Type B pancreatic cell (in vitro differentiated cells): Measurements from ENCODE around the gene JAG2. TPM values are rescaled to one million over a fixed set of nuclear protein-coding genes. Genes with fewer than 3 reads are reported as not detected.
A peak's percentile ranks its signal among the peaks of the same experiment; 100 is the strongest.

Experiments used
- DNase-seq: peaks from one replicate; pipeline ENCODE4 v3.0.0; 2021; ENCODE audit warnings: mixed read lengths; ENCODE audit not compliant: unreplicated experiment; ENCODE audit errors: extremely low spot score
- H3K27ac Mint-ChIP-seq: 2 replicates; pipeline ENCODE4 v1.8.0; 2021; ENCODE audit warnings: mild to moderate bottlenecking, mixed read lengths
- H3K27me3 Mint-ChIP-seq: 2 replicates; pipeline ENCODE4 v1.8.0; 2021; ENCODE audit warnings: mixed read lengths
- H3K36me3 Mint-ChIP-seq: 2 replicates; pipeline ENCODE4 v1.8.0; 2021; ENCODE audit warnings: mixed read lengths
- H3K4me1 Mint-ChIP-seq: one replicate; pipeline ENCODE4 v1.8.0; 2021; ENCODE audit warnings: mixed read lengths; ENCODE audit not compliant: unreplicated experiment
- H3K4me3 Mint-ChIP-seq: 2 replicates; pipeline ENCODE4 v1.8.0; 2021; ENCODE audit warnings: mild to moderate bottlenecking, mixed read lengths
- H3K9me3 Mint-ChIP-seq: 2 replicates; pipeline ENCODE4 v1.8.0; 2021; ENCODE audit warnings: mixed read lengths
- total RNA-seq: library from RNA; stranded (reverse); gene quantifications from 2 replicates; pipeline ENCODE4 v1.2.1, GENCODE V29; 2021; ENCODE audit warnings: low replicate concordance
- TF ChIP-seq, protein P1 (sequence below): fragments of 200-600 bp; sonication (generic); conservative IDR thresholded peaks from 2 replicates; pipeline ENCODE4 v1.5.0; 2021; ENCODE audit warnings: antibody characterized with exemption, mild to moderate bottlenecking

The JAG2 gene
- total RNA-seq, 1 donor from 2014 or later: 16.5 TPM

DNA sequence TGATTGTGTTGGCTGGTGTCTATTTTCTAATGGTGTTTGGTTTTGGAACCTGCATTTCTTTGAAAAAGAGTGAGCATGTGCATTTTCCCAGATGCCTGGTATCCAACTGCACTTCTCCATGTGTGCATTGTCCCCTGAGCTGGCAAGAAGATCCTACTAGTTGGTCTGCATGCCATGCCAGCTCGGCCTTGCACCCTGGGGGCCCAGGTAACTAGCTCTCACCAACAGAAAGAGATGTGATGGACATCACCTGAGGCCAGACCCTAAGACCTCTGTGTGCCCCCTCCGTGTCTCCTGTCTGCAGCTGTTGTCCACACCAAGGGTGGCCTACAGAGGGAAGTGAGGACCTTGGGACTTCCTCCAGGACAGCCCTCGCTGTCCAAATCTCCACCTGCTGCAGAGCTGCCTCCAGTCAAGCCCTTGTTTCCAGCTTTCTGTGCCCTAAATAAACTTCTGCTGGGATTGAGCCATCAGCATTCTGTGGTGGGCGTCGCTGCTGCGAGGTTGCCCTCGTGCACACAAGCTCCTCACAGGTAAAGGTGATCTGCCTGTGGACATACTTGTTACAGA is 73.3 kb downstream of the JAG2 start:
- peaks cover 8% of the 10 kb centered on the region for H3K36me3 Mint-ChIP-seq
- peaks cover 3% of the 10 kb centered on the region for H3K27me3 Mint-ChIP-seq
- no peak for DNase-seq
- peaks cover 8% of the 10 kb centered on the region for H3K9me3 Mint-ChIP-seq
- H3K4me3 Mint-ChIP-seq: peak overlapping the region; percentile 79
- peaks cover 10% of the 10 kb centered on the region for H3K4me1 Mint-ChIP-seq
- TF ChIP-seq, protein P1, sequence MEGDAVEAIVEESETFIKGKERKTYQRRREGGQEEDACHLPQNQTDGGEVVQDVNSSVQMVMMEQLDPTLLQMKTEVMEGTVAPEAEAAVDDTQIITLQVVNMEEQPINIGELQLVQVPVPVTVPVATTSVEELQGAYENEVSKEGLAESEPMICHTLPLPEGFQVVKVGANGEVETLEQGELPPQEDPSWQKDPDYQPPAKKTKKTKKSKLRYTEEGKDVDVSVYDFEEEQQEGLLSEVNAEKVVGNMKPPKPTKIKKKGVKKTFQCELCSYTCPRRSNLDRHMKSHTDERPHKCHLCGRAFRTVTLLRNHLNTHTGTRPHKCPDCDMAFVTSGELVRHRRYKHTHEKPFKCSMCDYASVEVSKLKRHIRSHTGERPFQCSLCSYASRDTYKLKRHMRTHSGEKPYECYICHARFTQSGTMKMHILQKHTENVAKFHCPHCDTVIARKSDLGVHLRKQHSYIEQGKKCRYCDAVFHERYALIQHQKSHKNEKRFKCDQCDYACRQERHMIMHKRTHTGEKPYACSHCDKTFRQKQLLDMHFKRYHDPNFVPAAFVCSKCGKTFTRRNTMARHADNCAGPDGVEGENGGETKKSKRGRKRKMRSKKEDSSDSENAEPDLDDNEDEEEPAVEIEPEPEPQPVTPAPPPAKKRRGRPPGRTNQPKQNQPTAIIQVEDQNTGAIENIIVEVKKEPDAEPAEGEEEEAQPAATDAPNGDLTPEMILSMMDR: no peak
- H3K27ac Mint-ChIP-seq: no peak overlapping the region

DNA sequence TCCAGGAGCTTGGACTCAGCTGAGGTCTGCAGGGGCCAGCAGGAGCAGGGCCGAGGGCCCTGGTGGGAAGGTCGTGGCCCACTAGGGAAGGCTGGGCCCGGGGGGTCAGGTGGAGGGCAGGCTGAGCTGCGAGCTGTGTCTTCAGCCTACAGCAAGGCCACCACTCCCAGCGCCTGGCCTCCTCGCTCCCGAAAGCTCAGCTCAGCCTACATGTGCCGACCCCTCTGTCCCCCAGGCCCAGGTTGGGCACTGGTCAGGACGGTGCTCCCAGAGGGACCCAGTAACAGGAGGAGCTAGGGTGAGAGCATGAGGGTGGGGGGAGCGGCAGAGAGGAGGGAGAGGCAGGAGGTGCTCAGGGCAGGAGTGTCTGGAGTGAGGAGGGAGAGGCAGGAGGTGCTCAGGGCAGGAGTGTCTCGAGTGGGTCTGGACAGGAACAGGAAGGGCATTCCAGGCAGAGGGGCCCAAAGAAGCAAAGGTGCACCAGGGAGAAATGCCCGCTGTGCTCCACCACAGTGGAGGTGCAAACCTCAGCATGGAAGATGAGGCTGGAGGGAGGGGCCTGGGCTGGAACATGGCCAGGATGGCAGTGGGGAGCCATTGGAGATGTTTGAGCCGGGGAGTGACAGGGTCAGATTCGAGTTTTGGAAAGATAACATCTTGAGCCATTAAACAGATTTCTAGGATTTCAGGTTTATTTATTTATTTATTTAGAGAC is 74.2 kb downstream of the JAG2 start:
- H3K27me3 Mint-ChIP-seq: peaks cover 3% of the 10 kb centered on the region

DNA sequence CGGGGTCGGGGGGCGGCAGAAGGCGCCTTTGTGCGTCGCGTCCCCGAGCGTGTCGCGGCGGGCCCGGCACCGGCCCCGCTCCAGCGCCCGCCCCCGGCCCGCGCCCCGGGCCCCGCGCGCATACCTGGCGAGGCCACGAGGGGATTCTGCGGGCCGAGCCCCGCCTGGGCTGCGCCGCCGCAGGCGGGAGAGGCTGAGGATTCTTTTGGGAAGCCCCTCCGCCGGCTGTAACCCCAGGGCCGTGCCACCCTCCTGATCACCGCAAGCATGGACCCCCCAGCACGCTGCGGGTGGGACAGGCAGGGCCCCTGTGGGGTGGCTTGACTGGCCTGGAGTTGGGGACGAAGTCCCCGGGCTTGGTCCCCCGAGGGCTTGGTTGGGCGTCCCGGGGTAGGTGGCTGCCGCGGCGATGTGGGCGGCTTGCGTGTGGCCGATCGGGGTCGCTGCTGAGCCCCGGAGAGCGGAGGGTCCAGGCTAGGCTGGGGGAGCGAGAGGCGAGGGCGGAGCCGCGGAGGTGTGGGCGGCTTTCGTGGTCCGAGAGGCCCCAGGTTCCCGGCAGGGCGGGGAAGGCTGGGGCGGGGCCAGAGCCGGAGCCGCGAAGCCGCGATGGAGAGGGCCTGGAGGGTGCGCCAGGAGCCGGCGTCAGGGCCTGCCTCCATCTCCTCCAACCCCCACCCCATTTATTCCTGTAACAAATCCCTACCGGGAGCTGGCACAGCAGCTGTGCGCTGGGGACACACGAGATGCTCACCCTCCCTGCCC is 75.0 kb downstream of the JAG2 start:
- H3K4me1 Mint-ChIP-seq: peaks cover 11% of the 10 kb centered on the region
- peaks cover 4% of the 10 kb centered on the region for H3K9me3 Mint-ChIP-seq
- peaks cover 3% of the 10 kb centered on the region for H3K27me3 Mint-ChIP-seq
- H3K36me3 Mint-ChIP-seq: peaks cover 8% of the 10 kb centered on the region
- H3K4me3 Mint-ChIP-seq: peak overlapping the region; percentile 79
- TF ChIP-seq, protein P1: peak; percentile 74
- peak; percentile 91 for DNase-seq
- no peak overlapping the region for H3K27ac Mint-ChIP-seq

More for the DNA sequence above, 74.2 kb downstream of the JAG2 start:
- TF ChIP-seq, protein P1: no peak
- H3K4me1 Mint-ChIP-seq: peaks cover 11% of the 10 kb centered on the region
- peaks cover 4% of the 10 kb centered on the region for H3K9me3 Mint-ChIP-seq
- peak overlapping the region; percentile 79 for H3K4me3 Mint-ChIP-seq
- DNase-seq: no peak
- H3K27ac Mint-ChIP-seq: peak overlapping the region; percentile 48
- H3K36me3 Mint-ChIP-seq: peaks cover 8% of the 10 kb centered on the region

DNA sequence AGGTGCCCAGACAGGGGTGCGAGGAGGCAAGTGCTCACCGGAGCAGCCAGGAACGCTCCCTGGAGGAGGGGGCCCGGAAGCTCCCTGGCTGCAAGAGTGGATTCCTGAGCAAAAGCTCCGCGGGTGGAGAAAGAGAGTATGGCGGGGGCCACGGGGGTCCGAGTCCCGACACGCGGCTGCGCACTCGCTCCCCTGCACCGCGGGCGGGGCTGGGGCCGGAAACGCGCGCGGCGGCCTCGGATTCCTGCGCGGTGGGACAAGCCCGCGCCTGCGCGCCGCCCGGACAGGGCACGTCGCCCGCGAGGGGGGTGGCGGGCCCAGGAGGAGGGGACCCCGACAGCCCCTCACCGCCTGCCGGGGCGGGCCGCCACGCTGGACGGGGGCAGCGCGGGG is 75.5 kb downstream of the JAG2 start:
- Mint-ChIP-seq H3K9me3 (peaks cover under 1% of the 10 kb centered on the region), H3K27ac (peak overlapping the region; percentile 86), H3K4me1 (peaks cover 11% of the 10 kb centered on the region), H3K27me3 (peaks cover 3% of the 10 kb centered on the region), H3K36me3 (peaks cover 8% of the 10 kb centered on the region), H3K4me3 (peak overlapping the region; percentile 87)
- DNase-seq: peak; percentile 80
- TF ChIP-seq, protein P1: no peak

DNA sequence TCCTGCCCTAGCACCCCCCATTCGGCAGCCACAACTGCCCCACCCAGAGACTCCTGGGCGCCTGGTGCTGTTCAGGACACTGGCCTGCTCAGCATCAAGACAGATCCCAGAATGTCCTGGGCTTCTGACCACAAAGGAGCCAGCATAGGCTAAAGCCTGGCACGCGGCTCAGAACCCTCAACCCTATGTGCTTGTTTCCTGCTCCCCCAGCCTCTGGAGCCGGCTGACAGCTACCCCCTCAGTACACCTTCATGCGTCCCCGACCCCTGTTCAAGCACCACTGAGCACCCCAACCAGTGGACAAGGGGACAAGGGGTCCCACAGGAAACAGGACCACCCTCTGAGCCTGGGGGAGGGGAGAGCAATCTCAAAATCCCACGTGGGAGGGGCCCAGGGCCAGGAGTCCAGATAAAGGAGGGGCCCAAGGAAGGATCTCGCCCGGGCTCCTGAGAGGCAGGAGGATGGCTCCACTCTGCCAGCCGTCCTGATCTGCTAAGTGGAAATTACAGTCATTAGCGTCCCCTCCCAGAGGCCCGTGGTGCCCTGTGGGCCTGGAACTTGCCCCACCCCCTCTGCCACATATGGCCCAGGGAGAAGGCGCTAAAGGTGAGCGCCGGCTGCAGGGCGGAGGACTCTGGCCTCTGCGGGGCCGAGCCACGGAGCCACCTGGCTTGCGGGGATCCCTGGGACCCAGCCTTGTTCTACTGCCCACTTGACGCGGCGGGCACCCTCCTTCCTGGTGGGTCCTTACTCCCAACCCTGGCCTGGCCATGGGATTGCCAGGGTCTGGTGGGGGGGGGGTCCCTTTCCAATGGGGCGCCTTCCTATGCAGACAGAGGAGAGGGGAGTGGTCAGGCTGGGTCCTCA is 76.2 kb downstream of the JAG2 start:
- Mint-ChIP-seq H3K4me3 (peak overlapping the region; percentile 87), H3K36me3 (peaks cover 8% of the 10 kb centered on the region), H3K27me3 (peaks cover 3% of the 10 kb centered on the region), H3K9me3 (no peaks in the 10 kb centered on the region), H3K27ac (peak overlapping the region; percentile 86), H3K4me1 (peaks cover 11% of the 10 kb centered on the region)
- no peak for DNase-seq
- TF ChIP-seq, protein P1: no peak
